HepG2 (cell line): ENCODE results near the gene SMLR1. TPM values are rescaled to one million over a fixed set of nuclear protein-coding genes. Genes with fewer than 3 reads are reported as not detected.

Source experiments
- ARNT2 ChIP-seq: sonication (generic); formaldehyde crosslinking; IDR thresholded peaks from 2 replicates; pipeline ENCODE4 v1.8.0; 2022; ENCODE audit warnings: mild to moderate bottlenecking, low read depth, missing genetic modification reagents, moderate library complexity
- CCAR2 ChIP-seq: fragments of 200-400 bp; formaldehyde crosslinking; optimal IDR thresholded peaks from 2 replicates; pipeline ENCODE3; 2018; ENCODE audit warnings: low read depth, mild to moderate bottlenecking, low read length, moderate library complexity
- DNMT3B ChIP-seq: conservative IDR thresholded peaks from 2 replicates; pipeline ENCODE4 v1.6.1; 2016; ENCODE audit warnings: missing biosample characterization, control low read depth
- DPF2 ChIP-seq: sonication (generic); formaldehyde crosslinking; IDR thresholded peaks from 2 replicates; pipeline ENCODE4 v1.4.0; 2020; ENCODE audit warnings: mild to moderate bottlenecking, low read depth, missing genetic modification reagents, borderline replicate concordance
- FOXM1 ChIP-seq: sonication (generic); formaldehyde crosslinking; IDR thresholded peaks from 2 replicates; pipeline ENCODE4 v1.5.0; 2020; ENCODE audit warnings: missing genetic modification reagents
- NFYC ChIP-seq: IDR thresholded peaks from 2 replicates; pipeline ENCODE4 v1.6.1; 2016; ENCODE audit warnings: missing genetic modification reagents, missing compliant biosample characterization
- NR2F6 ChIP-seq, 2 experiments: IDR thresholded peaks; 2 replicates each; pipeline ENCODE4 v1.6.1; 2016; ENCODE audit warnings: antibody characterized with exemption in 1 of 2, mild to moderate bottlenecking in 1 of 2
- RFX5 ChIP-seq: IDR thresholded peaks from 2 replicates; pipeline ENCODE4 v1.6.1; 2011; ENCODE audit warnings: low read depth, low read length, improper control_type of control experiment
- SOX6 ChIP-seq, 2 experiments: fragments of 450-650 bp in 1 of 2; sonication (generic) in 1 of 2; formaldehyde crosslinking in 1 of 2; IDR thresholded peaks; 2 replicates each; pipeline versions ENCODE4 v1.4.0 to v1.6.1; 2017 to 2020; ENCODE audit warnings: antibody characterized with exemption in 1 of 2, mild to moderate bottlenecking in 1 of 2, missing genetic modification reagents in 1 of 2
- SP4 ChIP-seq: sonication (generic); formaldehyde crosslinking; IDR thresholded peaks from 2 replicates; pipeline ENCODE4 v1.8.1; 2023; ENCODE audit warnings: mild to moderate bottlenecking, missing genetic modification reagents
- TOPORS ChIP-seq: sonication (generic); formaldehyde crosslinking; IDR thresholded peaks from 2 replicates; pipeline ENCODE4 v1.8.0; 2023; ENCODE audit warnings: mild to moderate bottlenecking, missing genetic modification reagents
- TP53 ChIP-seq: sonication (generic); formaldehyde crosslinking; conservative IDR thresholded peaks from 2 replicates; pipeline ENCODE4 v1.4.0; 2020; ENCODE audit warnings: missing genetic modification reagents
- ZFP36L1 ChIP-seq: sonication (generic); formaldehyde crosslinking; IDR thresholded peaks from 2 replicates; pipeline ENCODE4 v1.8.0; 2022; ENCODE audit warnings: mild to moderate bottlenecking, missing genetic modification reagents, moderate library complexity
- ZKSCAN8 ChIP-seq: IDR thresholded peaks from 2 replicates; pipeline ENCODE4 v1.6.1; 2016; ENCODE audit warnings: borderline replicate concordance, missing genetic modification reagents, missing compliant biosample characterization
- ZNF20 ChIP-seq: sonication (generic); formaldehyde crosslinking; IDR thresholded peaks from 2 replicates; pipeline ENCODE4 v1.4.0; 2020; ENCODE audit warnings: mild to moderate bottlenecking, moderate library complexity, missing genetic modification reagents
- ZNF253 ChIP-seq: sonication (generic); formaldehyde crosslinking; IDR thresholded peaks from 2 replicates; pipeline ENCODE4 v1.8.0; 2022; ENCODE audit warnings: mild to moderate bottlenecking, missing genetic modification reagents, borderline replicate concordance
- ZNF260 ChIP-seq: sonication (generic); formaldehyde crosslinking; IDR thresholded peaks from 2 replicates; pipeline ENCODE4 v1.4.0; 2020; ENCODE audit warnings: missing genetic modification reagents, low read depth, mild to moderate bottlenecking, borderline replicate concordance
- ZNF350 ChIP-seq: sonication (generic); formaldehyde crosslinking; IDR thresholded peaks from 2 replicates; pipeline ENCODE4 v1.4.0; 2020; ENCODE audit warnings: mild to moderate bottlenecking, low read depth, missing genetic modification reagents, borderline replicate concordance
- ZNF7 ChIP-seq: IDR thresholded peaks from 2 replicates; pipeline ENCODE4 v1.6.1; 2016; ENCODE audit warnings: missing biosample characterization, missing genetic modification reagents
- ZNF746 ChIP-seq: sonication (generic); formaldehyde crosslinking; IDR thresholded peaks from 2 replicates; pipeline ENCODE4 v1.8.0; 2022; ENCODE audit warnings: mild to moderate bottlenecking, missing genetic modification reagents
- ZNF776 ChIP-seq: sonication (generic); formaldehyde crosslinking; IDR thresholded peaks from 2 replicates; pipeline ENCODE4 v1.4.0; 2020; ENCODE audit warnings: mild to moderate bottlenecking, missing genetic modification reagents
- ZSCAN22 ChIP-seq: sonication (generic); formaldehyde crosslinking; IDR thresholded peaks from 2 replicates; pipeline ENCODE4 v1.4.0; 2020; ENCODE audit warnings: mild to moderate bottlenecking, missing genetic modification reagents
- polyA plus RNA-seq, 8 experiments: library from polyadenylated mRNA; depleted of rRNA in 3 of 8; stranded (reverse) in 7 of 8; unstranded in 1 of 8; fragments of >200 nt; fragmentation: Illumina TruSeq in 4 of 8; extraction: Trizol in 4 of 8; gene quantifications; 2 replicates each; pipeline versions ENCODE4 v1.2.1 to v1.2.3, GENCODE V29; 2011 to 2016; ENCODE audit warnings: low read depth in 4 of 8, missing spikeins in 1 of 8, mixed read lengths in 1 of 8; ENCODE audit not compliant: insufficient read depth in 1 of 8
- total RNA-seq, 5 experiments: library from RNA; depleted of rRNA; stranded (reverse); fragments of >200 nt; fragmentation: Illumina TruSeq; extraction: Trizol; gene quantifications; 2 replicates each; pipeline ENCODE4 v1.2.3, GENCODE V29; 2016; ENCODE audit warnings: low read depth in 1 of 5
- TF ChIP-seq, protein P1 (sequence below): IDR thresholded peaks from 2 replicates; pipeline ENCODE4 v1.6.1; 2016; ENCODE audit warnings: missing compliant biosample characterization, missing genetic modification reagents, borderline replicate concordance
- TF ChIP-seq, protein P2 (sequence below): sonication (generic); formaldehyde crosslinking; IDR thresholded peaks from 2 replicates; pipeline ENCODE4 v1.8.0; 2022; ENCODE audit warnings: mild to moderate bottlenecking, missing genetic modification reagents, moderate library complexity

Gene SMLR1
- total and polyA plus RNA-seq, 2 of the 13 experiments (the other 11 are each of a cell fraction or from before 2014, with no cell fraction given), result 41.8 to 104 TPM

DNA sequence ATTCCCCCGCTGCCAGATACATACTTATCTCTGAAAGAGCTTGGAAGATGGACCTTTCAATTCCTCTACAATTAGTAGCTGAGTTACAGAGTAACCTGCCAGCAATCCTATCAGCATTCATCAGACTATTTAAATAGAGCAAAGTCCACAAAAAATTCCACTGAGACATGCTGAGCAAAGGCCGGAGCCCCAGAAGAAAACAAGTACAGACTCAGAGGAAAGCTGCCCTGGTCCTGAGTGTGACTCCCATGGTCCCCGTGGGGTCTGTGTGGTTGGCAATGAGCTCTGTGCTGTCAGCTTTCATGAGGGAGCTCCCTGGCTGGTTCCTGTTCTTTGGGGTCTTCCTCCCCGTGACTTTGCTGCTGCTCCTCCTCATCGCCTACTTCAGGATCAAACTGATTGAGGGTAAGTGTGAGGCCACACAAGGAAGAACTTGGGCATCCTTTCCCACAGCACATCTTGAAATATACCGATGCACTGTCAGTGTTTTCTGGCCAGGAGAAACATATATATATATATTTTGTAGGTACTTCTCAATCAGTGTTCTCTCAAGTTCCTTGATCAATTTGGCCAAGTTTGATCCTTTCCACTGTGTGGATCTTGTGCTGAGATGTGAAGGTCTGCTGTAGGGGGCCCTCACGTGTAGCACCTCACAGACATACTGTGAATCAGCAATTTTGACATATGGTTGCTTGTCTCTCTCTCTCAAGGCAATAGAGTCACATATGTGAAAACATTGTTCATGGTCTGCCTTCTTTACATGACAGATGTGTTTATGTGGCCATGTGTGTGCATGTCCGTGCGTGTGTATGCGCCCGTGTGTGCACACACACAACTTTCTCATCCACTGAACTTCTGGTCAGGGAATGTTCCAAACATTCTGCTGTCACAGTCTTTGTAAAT lies at the start of gene SMLR1 (continued):
- peak; percentile 61 for TF ChIP-seq SP4
- TF ChIP-seq ZNF746 (CRISPR knock-in tag), result no peak; the same call in 1 of the 2 replicates
- no peak for TF ChIP-seq ZNF260 (CRISPR knock-in tag)
- no peak for TF ChIP-seq NFYC
- TF ChIP-seq, protein P1, sequence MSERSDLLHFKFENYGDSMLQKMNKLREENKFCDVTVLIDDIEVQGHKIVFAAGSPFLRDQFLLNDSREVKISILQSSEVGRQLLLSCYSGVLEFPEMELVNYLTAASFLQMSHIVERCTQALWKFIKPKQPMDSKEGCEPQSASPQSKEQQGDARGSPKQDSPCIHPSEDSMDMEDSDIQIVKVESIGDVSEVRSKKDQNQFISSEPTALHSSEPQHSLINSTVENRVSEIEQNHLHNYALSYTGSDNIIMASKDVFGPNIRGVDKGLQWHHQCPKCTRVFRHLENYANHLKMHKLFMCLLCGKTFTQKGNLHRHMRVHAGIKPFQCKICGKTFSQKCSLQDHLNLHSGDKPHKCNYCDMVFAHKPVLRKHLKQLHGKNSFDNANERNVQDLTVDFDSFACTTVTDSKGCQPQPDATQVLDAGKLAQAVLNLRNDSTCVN (CRISPR knock-in tag), result peak; percentile 16; the same call in 1 of the 2 replicates
- 0 out of 2 replicates have a peak, but pooled peaks have one; percentile 44 for TF ChIP-seq NR2F6 (IDR thresholded peaks at IDR 0.05)
- TF ChIP-seq NR2F6 (CRISPR knock-in tag; IDR thresholded peaks at IDR 0.05), result peak; percentile 43
- TF ChIP-seq, protein P2, sequence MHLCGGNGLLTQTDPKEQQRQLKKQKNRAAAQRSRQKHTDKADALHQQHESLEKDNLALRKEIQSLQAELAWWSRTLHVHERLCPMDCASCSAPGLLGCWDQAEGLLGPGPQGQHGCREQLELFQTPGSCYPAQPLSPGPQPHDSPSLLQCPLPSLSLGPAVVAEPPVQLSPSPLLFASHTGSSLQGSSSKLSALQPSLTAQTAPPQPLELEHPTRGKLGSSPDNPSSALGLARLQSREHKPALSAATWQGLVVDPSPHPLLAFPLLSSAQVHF (CRISPR knock-in tag), result no peak
- peak; percentile 50; the same call in 1 of the 2 replicates for TF ChIP-seq TOPORS (CRISPR knock-in tag)
- TF ChIP-seq DNMT3B (CRISPR knock-in tag), result peak; percentile 76
- TF ChIP-seq ZFP36L1 (CRISPR knock-in tag), result no peak
- no peak for TF ChIP-seq ZNF776 (CRISPR knock-in tag)
- TF ChIP-seq CCAR2, result no peak
- TF ChIP-seq SOX6 (IDR thresholded peaks at IDR 0.05), result no peak
- peak; percentile 89 for TF ChIP-seq SOX6 (CRISPR knock-in tag; IDR thresholded peaks at IDR 0.05)
- peak; percentile 20; the same call in 1 of the 2 replicates for TF ChIP-seq TP53
- TF ChIP-seq ZSCAN22 (CRISPR knock-in tag), result no peak
- 0 out of 2 replicates have a peak, but pooled peaks have one; percentile 62 for TF ChIP-seq ZNF253 (CRISPR knock-in tag)
- TF ChIP-seq DPF2 (CRISPR knock-in tag), result peak; percentile 71; the same call in 1 of the 2 replicates
- no peak for TF ChIP-seq RFX5
- 0 out of 2 replicates have a peak, but pooled peaks have one; percentile 48 for TF ChIP-seq ARNT2 (CRISPR knock-in tag)
- TF ChIP-seq ZNF350 (CRISPR knock-in tag), result peak; percentile 82; the same call in 1 of the 2 replicates
- 0 out of 2 replicates have a peak, but pooled peaks have one; percentile 38 for TF ChIP-seq ZKSCAN8 (CRISPR knock-in tag)
- no peak for TF ChIP-seq FOXM1 (CRISPR knock-in tag)
- peak; percentile 69 for TF ChIP-seq ZNF7
- no peak for TF ChIP-seq ZNF20 (CRISPR knock-in tag)
